Endometrial microvascular endothelial cells (primary cell): ENCODE data around the gene ELOVL5. TPM values are rescaled to one million over a fixed set of nuclear protein-coding genes. Genes with fewer than 3 reads are reported as not detected.

Experiments used
- in situ Hi-C: cut with HindIII; loops from 2 replicates; pipeline ENCODE4 v1.10.0; 2017; ENCODE audit warnings: low sequenced_read_pairs, low pct_unique_long_range_greater_than_20kb; ENCODE audit errors: inconsistent ontology term
- total RNA-seq: library from RNA; depleted of rRNA; stranded (reverse); fragments of >200 nt; gene quantifications from one replicate; pipeline ENCODE4 v1.2.3, GENCODE V29; 2015; ENCODE audit errors: inconsistent ontology term

ELOVL5 gene
- total RNA-seq, 1 donor from 2014 or later = 94.4 TPM

GRCh38 chr6:53293691-53294090, 55.1 kb downstream of the ELOVL5 start:
- in situ Hi-C loops = no loop called here

GRCh38 chr6:53290537-53291510, 57.9 kb downstream of the ELOVL5 start:
- in situ Hi-C loops = no loop called here

GRCh38 chr6:53287336-53288225, 61.2 kb downstream of the ELOVL5 start:
- in situ Hi-C loops = no loop called here

- in situ Hi-C loops = no loop called here
Measured at GRCh38 chr6:53284901-53285300, 63.8 kb downstream of the ELOVL5 start.

GRCh38 chr6:53282741-53283140, 66.0 kb downstream of the ELOVL5 start:
- in situ Hi-C loops = no loop called here

- in situ Hi-C loops = no loop called here
Measured at GRCh38 chr6:53282234-53282633, 66.5 kb downstream of the ELOVL5 start.

- in situ Hi-C loops = no loop called here
Measured at GRCh38 chr6:53281518-53282215, 67.1 kb downstream of the ELOVL5 start.

- in situ Hi-C loops = no loop called here
Measured at GRCh38 chr6:53280207-53280606, 68.5 kb downstream of the ELOVL5 start.

- in situ Hi-C loops = no loop called here
Measured at GRCh38 chr6:53279293-53279692, 69.5 kb downstream of the ELOVL5 start.

- in situ Hi-C loops = no loop called here
Measured at GRCh38 chr6:53273370-53273769, 75.4 kb downstream of the ELOVL5 start.

- in situ Hi-C loops = no loop called here
Measured at GRCh38 chr6:53269827-53270226, 78.9 kb downstream of the ELOVL5 start.

GRCh38 chr6:53268858-53269608, 79.7 kb downstream of the ELOVL5 start:
- in situ Hi-C loops = no loop called here

- in situ Hi-C loops = no loop called here
Measured at GRCh38 chr6:53266553-53267090, 82.1 kb downstream of the ELOVL5 start.

GRCh38 chr6:53264915-53265607, 83.7 kb downstream of the ELOVL5 start:
- in situ Hi-C loops = no loop called here

- in situ Hi-C loops = no loop called here
Measured at GRCh38 chr6:53264337-53264736, 84.4 kb downstream of the ELOVL5 start.

GRCh38 chr6:53263917-53264316, 84.8 kb downstream of the ELOVL5 start:
- in situ Hi-C loops = no loop called here

- in situ Hi-C loops = no loop called here
Measured at GRCh38 chr6:53259860-53260580, 88.7 kb downstream of the ELOVL5 start.
